WTC11 (cell line): ENCODE results near the gene HNRNPAB.

ENCODE experiments used
- TEAD1 ChIP-seq: sonication (generic); formaldehyde crosslinking; IDR thresholded peaks from 2 replicates; pipeline ENCODE4 v1.8.0; 2022; ENCODE audit warnings: mild to moderate bottlenecking, missing genetic modification reagents
- TF ChIP-seq, protein P1 (sequence below): sonication (generic); formaldehyde crosslinking; IDR thresholded peaks from 2 replicates; pipeline ENCODE4 v1.8.1; 2023; ENCODE audit warnings: mild to moderate bottlenecking, missing genetic modification reagents, moderate library complexity

DNA sequence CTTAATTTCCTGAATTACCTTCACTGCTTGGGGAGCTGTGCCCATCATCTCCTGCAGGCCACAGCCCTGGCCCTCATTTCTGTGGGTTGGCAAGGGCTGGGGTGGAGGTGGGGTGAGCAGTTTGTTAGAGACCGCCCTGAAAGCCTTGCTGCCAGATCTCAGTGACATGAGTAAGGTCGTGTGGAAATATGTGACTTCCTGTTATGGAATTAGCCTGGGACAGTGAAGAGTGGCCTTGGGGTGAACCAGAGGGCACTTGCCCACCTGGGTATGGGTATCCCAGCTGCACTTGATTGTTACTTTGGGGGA, 2.5 kb upstream of the HNRNPAB start:
- TF ChIP-seq, protein P1, sequence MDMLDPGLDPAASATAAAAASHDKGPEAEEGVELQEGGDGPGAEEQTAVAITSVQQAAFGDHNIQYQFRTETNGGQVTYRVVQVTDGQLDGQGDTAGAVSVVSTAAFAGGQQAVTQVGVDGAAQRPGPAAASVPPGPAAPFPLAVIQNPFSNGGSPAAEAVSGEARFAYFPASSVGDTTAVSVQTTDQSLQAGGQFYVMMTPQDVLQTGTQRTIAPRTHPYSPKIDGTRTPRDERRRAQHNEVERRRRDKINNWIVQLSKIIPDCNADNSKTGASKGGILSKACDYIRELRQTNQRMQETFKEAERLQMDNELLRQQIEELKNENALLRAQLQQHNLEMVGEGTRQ, result no peak
- TF ChIP-seq TEAD1 (CRISPR knock-in tag), result no peak
